Middle frontal gyrus (tissue), 1 donor: ENCODE measurements around the gene UNG.

Source experiments
- DNase-seq: peaks from one replicate; pipeline ENCODE4 v3.0.0-alpha.2; 2015; ENCODE audit warnings: low spot score; ENCODE audit errors: extremely low spot score

UNG gene

GRCh38 chr12:109088818-109089217 is 8.6 kb upstream of the UNG start:
- no peak for DNase-seq

- DNase-seq: no peak
These were observed 7.7 kb upstream of the UNG start for GRCh38 chr12:109089683-109090082.

GRCh38 chr12:109092497-109093021 is 4.8 kb upstream of the UNG start:
- DNase-seq: no peak

- DNase-seq: peak; percentile 88
These were observed 4.1 kb upstream of the UNG start, which contains the start of gene ALKBH2 for GRCh38 chr12:109093022-109093918. Gene ALKBH2 (minus strand): TSS chr12:109093472. CDS start chr12:109092786, 686 bp downstream.

- DNase-seq: no peak
These were observed 310 bp upstream of the UNG start for GRCh38 chr12:109097140-109097434.

- DNase-seq: no peak
These were observed 797 bp downstream of the UNG start for GRCh38 chr12:109098183-109098604.

GRCh38 chr12:109098651-109099050 is 1.3 kb downstream of the UNG start:
- DNase-seq: no peak

- DNase-seq: no peak
These were observed 2.1 kb downstream of the UNG start for GRCh38 chr12:109099431-109100020.

GRCh38 chr12:109100741-109101140 is 3.3 kb downstream of the UNG start:
- no peak for DNase-seq

GRCh38 chr12:109102491-109102890 is 5.1 kb downstream of the UNG start:
- DNase-seq: no peak

GRCh38 chr12:109105176-109105575 is 7.8 kb downstream of the UNG start:
- DNase-seq: no peak

- no peak for DNase-seq
These were observed 12.5 kb downstream of the UNG start for GRCh38 chr12:109109746-109110350.

GRCh38 chr12:109110988-109111495 is 13.6 kb downstream of the UNG start:
- peak; percentile 55 for DNase-seq

- DNase-seq: no peak
These were observed 15.5 kb downstream of the UNG start for GRCh38 chr12:109112720-109113465.

- DNase-seq: no peak
These were observed 16.4 kb downstream of the UNG start for GRCh38 chr12:109113661-109114321.

- no peak for DNase-seq
These were observed 17.2 kb downstream of the UNG start for GRCh38 chr12:109114644-109115043.

GRCh38 chr12:109115404-109115757 is 18.0 kb downstream of the UNG start:
- no peak for DNase-seq

- peak; percentile 11 for DNase-seq
These were observed 18.6 kb downstream of the UNG start, which contains the start of gene ACACB for GRCh38 chr12:109115758-109116610. Gene ACACB (plus strand): TSS chr12:109116587. CDS start chr12:109139406, 22,819 bp downstream.

- DNase-seq: no peak
These were observed 19.2 kb downstream of the UNG start for GRCh38 chr12:109116611-109116949.

GRCh38 chr12:109120095-109120494 is 22.7 kb downstream of the UNG start:
- DNase-seq: no peak
